ENCODE data around the gene TIMP2. TPM values are rescaled to one million over a fixed set of nuclear protein-coding genes. Genes with fewer than 3 reads are reported as not detected.

The TIMP2 gene
- total RNA-seq, 1 experiment from 2014 or later = 62.4 TPM

DNA sequence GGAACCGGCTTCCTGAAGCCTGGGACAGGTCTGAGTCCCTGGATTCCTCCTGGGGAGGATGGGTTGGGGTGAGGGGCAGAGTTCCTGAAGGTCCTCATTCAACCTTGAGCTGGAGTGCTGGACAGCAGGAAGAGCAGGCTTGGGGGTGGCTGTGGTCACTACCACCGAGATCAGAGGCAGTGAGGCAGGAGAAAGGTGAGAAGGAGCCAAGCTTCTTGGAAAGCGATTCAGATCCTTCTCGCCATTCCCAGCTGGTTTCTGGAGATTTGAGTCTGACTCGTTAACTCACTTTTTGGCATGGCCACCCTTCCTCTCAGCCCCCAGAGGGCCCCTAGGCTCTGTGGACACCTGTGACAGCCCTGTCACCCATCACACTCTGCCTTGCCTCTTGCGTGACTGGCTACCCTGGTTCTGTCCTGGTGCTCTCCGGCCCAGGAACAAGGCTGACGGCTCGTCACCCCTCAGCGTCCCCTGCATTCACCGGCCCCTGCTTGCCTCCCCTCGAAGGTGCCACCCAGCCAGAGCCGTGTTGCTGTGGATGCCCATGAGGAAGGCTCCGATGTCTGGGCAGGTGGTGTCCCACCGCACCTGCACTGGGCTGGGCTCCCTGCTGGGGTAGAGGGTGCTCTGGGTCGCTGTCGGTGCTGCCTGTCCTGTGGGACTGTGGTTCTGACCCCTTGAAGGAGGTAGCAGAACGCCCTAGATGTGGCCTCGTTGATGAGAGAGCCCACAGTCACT, 9.7 kb upstream of the TIMP2 start:
- Histone ChIP-seq H3K36me3 (ENCODE audit: control insufficient read depth, insufficient read depth, low read length) (no peaks in the 10 kb centered on the region), H3K27me3 (ENCODE audit: control insufficient read depth, insufficient read depth, low read length) (no peaks in the 10 kb centered on the region), H3K27ac (ENCODE audit: low read length) (peak overlapping the region; percentile 40; the same call in 1 of the 2 replicates), H3K4me3 (ENCODE audit: low read depth in 2 of 2, low read length in 2 of 2) (no peak overlapping the region), H3K9me3 (ENCODE audit: control insufficient read depth, insufficient read depth, low read depth, low read length) (no peaks in the 10 kb centered on the region), H3K4me1 (ENCODE audit: control insufficient read depth, insufficient read depth, low read length) (peaks cover 26% of the 10 kb centered on the region)
- ChIA-PET CTCF (interaction anchor here (0.7 to 0.8 kb wide), 2 partner anchors 82 to 334 kb away, joined by 3 read pairs; no protein-coding TSS in a partner anchor), POLR2A (no interaction called here)
- intact Hi-C loops (cut with micrococcal nuclease; ENCODE audit: unreplicated experiment) (no loop called here), in situ Hi-C loops (cut with HindIII; ENCODE audit: low pct_unique_long_range_greater_than_20kb, low sequenced_read_pairs) (no loop called here)
- ATAC-seq (no peak), DNase-seq (ENCODE audit: low read depth, low spot score) (no peak)
- TF ChIP-seq, protein P1, sequence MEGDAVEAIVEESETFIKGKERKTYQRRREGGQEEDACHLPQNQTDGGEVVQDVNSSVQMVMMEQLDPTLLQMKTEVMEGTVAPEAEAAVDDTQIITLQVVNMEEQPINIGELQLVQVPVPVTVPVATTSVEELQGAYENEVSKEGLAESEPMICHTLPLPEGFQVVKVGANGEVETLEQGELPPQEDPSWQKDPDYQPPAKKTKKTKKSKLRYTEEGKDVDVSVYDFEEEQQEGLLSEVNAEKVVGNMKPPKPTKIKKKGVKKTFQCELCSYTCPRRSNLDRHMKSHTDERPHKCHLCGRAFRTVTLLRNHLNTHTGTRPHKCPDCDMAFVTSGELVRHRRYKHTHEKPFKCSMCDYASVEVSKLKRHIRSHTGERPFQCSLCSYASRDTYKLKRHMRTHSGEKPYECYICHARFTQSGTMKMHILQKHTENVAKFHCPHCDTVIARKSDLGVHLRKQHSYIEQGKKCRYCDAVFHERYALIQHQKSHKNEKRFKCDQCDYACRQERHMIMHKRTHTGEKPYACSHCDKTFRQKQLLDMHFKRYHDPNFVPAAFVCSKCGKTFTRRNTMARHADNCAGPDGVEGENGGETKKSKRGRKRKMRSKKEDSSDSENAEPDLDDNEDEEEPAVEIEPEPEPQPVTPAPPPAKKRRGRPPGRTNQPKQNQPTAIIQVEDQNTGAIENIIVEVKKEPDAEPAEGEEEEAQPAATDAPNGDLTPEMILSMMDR (IDR thresholded peaks at IDR 0.05) = no peak
- TF ChIP-seq REST (IDR thresholded peaks at IDR 0.05; ENCODE audit: insufficient read depth in 1 of 2, low read depth in 2 of 2, low read length in 1 of 2) (no peak), SIN3A (IDR thresholded peaks at IDR 0.05; ENCODE audit: borderline replicate concordance, insufficient read depth, low read depth, low read length) (no peak), POLR2AphosphoS5 (IDR thresholded peaks at IDR 0.05; ENCODE audit: low read depth, low read length) (no peak), TCF7L2 (IDR thresholded peaks at IDR 0.05; ENCODE audit: low read depth, low read length) (no peak)
- no TSS peak for BruUV-seq (replicated peaks)

DNA sequence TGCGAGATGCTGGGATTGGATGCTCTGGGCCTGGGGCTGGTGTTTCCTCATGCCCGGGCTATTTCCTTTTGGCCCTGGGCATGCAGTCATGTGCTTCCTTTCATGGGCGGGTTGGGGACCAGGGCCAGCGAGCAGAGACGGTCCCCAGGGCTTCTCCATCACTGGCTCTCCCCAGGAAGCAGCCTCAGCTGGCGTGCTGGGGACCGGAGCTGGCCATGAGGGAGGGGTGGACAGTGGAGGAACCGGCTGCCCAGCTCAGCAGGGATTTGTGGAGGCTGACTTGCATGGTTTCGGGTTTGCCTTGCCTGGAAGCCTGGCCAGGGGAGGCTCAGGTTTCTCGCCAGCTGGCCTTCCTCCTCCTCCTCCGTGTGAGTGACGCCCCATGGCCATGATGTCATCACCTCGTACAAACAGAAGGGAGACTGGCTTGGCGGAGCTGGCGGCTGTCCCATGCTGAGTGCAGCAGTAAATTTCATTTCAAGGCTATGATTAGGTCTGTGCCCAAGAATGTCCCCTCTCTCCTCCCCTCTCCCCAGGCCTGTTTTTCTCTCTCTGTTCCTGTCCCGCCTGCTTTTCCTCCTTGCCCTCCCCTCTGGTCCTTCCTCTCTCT, 8.9 kb upstream of the TIMP2 start:
- in situ Hi-C loops (cut with HindIII; ENCODE audit: low pct_unique_long_range_greater_than_20kb, low sequenced_read_pairs) (no loop called here), intact Hi-C loops (cut with micrococcal nuclease; ENCODE audit: unreplicated experiment) (no loop called here)
- H3K4me3 ChIP-seq (ENCODE audit: low read depth in 2 of 2, low read length in 2 of 2) = peak overlapping the region in 1 of 2 experiments; percentile 40; a peak in 2 of 4 replicates
- H3K27ac ChIP-seq (ENCODE audit: low read length) = peak overlapping the region; percentile 40; the same call in 1 of the 2 replicates
- ATAC-seq = peak; percentile 70
- TF ChIP-seq TCF7L2 (IDR thresholded peaks at IDR 0.05; ENCODE audit: low read depth, low read length) = no peak
- no peak for TF ChIP-seq POLR2AphosphoS5 (IDR thresholded peaks at IDR 0.05; ENCODE audit: low read depth, low read length)
- TF ChIP-seq REST (IDR thresholded peaks at IDR 0.05; ENCODE audit: insufficient read depth in 1 of 2, low read depth in 2 of 2, low read length in 1 of 2) = no peak
- TF ChIP-seq, protein P1 (IDR thresholded peaks at IDR 0.05) = no peak
- TF ChIP-seq SIN3A (IDR thresholded peaks at IDR 0.05; ENCODE audit: borderline replicate concordance, insufficient read depth, low read depth, low read length) = no peak
- H3K4me1 ChIP-seq (ENCODE audit: control insufficient read depth, insufficient read depth, low read length) = peaks cover 26% of the 10 kb centered on the region
- no peaks in the 10 kb centered on the region for H3K27me3 ChIP-seq (ENCODE audit: control insufficient read depth, insufficient read depth, low read length)
- peak; percentile 51 for DNase-seq (ENCODE audit: low read depth, low spot score)
- CTCF ChIA-PET = interaction anchor here (0.5 to 0.8 kb wide), 3 partner anchors 9 to 135 kb away, joined by 3 read pairs; no protein-coding TSS in a partner anchor
- POLR2A ChIA-PET = interaction anchor here (0.7 to 0.8 kb wide), 2 partner anchors 10 to 93 kb away, joined by 3 read pairs; no protein-coding TSS in a partner anchor
- BruUV-seq (replicated peaks) = no TSS peak
- no peaks in the 10 kb centered on the region for H3K36me3 ChIP-seq (ENCODE audit: control insufficient read depth, insufficient read depth, low read length)
- no peaks in the 10 kb centered on the region for H3K9me3 ChIP-seq (ENCODE audit: control insufficient read depth, insufficient read depth, low read depth, low read length)
